Activated CD4-positive, alpha-beta T cell treated with anti-CD3 and anti-CD28 coated beads, Interleukin-2, amount 50 U/mL, for 16 hours (primary cell): ENCODE results near the gene PRKAG2.
"Not testable (repeated sequence)": the region's sequence is repeated elsewhere in the genome, so short reads cannot be mapped to it uniquely, and the experiment has no call there.

Experiments used
- DNase-seq: peaks from one replicate; pipeline ENCODE4 v3.0.0-alpha.2; 2020

PRKAG2 gene

DNA sequence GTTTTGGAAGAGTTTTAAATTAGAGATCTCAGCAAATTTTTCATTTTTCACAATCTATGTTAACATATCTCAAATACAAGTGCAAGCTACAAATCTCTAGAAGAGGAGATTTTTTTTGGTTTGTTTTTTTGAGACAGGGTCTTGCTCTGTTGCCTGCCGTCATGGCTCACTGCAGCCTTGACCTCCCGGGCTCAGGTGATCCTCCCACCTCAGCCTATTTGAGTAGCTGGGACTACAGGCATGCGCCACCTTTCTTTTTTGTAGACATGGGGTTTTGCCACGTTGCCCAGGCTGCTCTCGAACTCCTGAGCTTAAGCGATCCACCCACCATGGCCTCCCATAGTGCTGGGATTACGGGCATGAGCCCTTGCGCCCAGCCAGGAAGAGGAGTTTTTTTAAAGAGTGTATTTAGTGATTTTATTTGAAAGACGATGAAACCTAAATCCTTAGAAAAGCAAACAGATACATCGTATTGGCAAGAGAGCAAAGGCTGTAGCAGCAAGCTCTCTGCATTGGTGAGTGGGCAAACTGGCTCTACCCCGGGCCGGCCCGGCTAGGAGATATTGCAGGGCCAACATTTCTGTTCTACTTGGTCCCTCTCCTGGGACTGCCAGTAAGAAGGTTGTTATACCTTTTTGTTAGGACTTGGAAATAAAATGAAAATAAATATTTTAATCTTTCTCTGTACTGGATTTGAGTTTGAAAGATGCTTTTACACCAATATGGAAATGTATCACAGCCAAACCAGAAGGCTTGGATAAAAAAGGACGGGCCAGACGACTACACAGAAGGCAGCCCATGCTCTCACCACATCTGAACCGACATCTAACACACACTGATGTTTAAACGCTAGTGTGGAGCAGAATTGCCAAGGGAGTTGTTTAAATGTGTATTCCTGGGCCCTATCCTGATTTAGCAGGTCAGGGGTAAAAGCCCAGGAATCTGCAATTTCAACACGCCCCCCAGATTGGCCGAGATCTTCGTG is 307.7 kb downstream of the PRKAG2 start:
- DNase-seq: no peak

DNA sequence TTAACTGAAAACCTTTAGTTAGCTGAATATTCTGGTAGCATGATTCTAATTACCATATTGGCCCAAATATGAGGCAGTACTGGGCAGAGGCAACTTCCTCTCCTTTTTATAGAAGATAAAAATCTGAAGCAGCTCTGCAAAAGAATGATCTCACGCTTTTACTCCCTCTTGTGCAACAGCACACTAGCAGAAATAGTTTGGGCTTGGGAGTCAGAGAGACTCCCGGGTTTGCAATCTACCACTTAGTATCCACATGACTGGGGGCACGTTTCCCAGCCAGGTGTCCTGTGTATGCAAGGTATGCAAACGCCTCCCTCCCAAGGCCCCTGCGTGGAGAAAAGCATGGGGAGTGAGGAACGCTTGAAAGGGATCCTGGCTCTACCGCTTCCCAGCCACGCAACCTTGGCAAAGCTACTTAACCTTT is 310.0 kb downstream of the PRKAG2 start:
- no peak for DNase-seq

DNA sequence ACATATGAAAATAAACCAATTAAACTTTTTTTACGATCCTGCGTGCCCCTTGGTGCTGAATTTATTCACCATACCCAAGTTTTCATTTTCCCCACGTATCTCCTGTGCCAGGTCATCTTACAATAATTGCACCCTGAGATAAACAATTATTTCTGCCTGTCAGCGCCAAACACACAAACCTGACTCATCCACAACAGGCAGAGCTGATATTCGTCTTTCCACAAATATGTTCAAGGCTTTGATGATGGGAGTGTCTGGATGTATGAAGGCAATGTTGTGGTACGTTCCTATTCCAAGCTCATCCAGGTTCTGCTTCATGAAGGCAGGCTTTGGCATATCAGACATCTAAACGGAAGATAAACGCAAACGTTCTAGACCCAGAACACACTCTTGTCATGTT is 311.4 kb downstream of the PRKAG2 start:
- DNase-seq: no peak

DNA sequence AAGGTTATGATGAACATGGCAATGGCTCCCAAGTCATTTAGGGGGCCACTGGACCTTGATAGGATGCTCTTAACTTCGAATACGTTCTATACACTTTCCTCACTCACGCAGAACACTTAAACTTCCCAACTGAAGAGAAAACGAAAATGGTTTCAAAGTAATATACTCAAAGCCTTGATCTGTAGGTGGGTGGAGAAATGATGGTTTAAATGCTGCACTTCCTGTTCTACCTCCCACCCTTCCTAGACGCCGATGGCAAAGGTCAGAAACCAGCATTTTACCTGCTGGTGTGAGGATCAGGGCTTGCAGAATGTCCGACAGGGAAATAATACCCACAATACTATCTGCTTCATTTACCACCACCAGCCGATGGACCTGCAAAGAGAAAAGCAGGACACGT is 316.7 kb downstream of the PRKAG2 start:
- no peak for DNase-seq

DNA sequence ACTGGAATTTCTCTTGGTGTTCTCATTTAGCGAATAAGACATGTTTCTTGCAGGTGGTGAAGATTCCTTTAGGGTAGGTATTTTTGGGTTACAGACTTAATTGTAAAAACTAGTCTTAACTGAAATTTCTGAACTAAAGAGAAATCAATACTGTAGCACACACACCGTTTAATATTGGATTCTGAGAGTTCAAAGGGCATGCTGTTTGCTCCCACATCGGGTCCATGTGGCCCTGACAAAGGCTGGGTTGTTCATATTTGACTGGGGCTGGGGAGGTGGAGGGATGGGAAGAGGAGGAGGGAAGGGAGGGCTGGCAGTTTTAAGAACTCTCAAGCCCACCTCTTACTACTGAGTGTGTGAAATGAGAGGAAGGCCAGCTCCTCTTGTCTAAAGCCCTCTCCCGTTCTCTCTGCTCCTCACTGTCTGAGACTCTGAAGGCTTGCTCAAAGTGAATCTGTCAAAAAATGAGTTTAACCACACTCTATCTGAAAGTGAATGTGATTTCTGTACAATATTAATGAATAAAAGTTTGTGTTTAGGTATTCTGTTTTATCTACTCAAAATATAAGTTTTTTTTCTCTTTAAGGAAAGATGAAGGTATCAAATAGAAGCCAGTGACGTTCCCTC is 317.2 kb downstream of the PRKAG2 start:
- no peak for DNase-seq

DNA sequence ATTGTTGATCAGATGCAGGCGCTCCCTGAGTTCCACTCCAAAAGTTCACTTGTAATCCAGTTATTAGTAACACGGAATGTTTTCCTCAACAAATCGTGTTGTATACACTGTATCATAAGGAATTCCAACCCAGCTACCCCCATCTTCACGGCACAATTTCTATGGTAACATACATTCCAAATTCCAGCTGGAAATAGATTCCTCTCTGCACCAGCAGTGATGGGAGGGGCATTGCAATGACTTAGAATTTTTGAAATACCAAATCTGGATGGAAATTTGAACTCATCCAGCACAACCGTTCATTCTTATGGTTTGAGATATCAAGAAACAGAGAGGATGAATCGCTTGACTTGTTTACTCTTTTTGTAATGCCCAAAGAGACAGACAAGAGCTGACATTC is 318.3 kb downstream of the PRKAG2 start:
- DNase-seq: no peak

DNA sequence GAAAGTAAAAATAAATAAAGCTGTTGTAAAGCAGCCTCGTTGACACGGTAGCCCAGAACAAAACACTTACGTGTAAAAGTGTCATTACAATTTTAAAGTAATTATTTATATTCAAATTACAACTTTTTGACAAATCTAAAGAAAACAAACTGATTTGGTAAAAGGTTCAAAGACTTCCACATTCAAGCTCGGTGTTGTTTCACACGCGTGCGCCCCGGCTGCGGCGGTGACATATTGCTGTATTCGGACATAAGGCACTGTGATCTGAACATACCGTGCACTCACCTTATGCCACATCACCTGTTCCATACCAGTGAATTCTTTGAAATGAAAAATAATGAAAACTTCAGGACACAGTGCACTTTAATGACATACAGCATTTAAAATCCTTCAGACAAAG is 320.3 kb downstream of the PRKAG2 start:
- no peak for DNase-seq

DNA sequence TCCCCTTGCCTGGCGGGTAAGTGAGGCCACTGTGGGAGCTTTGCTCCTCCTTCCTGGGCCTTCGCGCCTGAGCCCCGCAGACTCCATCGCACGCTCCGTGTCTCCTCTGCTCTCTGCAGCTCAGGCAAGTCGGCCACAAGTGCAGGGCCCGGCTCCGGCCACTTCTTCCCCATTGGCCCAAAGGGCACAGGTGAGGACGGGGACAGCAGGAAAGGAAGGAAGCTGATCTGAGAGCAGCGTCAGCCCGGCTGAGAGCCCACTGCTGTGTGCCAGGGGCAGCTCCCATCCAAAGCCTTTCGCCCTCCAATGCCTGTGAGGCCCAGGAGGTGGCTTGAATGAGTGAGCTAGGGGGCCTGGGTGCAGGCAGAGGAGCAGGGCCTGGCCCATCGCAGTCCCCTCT is 323.6 kb downstream of the PRKAG2 start:
- no peak for DNase-seq

DNA sequence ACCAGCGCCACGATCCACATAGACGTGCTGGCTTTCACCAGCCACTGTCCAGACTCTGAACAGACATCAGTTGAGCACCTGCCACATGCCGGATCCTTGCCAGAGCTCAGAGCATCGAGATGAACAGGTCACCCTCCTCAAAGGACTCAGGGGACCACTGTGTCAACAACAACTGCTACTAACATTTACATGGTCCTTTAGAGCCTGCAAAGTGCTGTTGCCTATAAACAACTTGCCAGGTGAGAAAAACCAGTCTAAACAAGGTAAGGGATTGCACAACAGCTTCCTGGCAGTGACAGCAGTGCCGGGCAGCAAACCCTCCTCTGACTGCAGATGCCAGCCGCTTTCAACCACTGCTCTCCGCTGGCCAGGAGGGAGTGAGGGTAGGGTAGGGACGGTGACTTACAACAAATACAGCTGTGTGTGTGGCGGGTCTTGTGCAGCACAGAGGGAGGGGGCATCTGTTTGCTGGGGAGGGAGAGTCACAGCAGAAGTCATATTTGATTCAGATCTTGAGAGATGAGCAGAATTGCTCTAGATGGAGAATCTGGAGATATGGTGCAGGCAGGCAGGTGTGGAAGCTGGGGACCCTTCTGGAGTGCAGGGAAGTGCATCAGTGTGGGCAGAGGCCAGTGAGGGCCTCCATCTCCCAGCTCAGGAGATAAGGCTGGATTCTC is 324.4 kb downstream of the PRKAG2 start:
- DNase-seq: no peak

DNA sequence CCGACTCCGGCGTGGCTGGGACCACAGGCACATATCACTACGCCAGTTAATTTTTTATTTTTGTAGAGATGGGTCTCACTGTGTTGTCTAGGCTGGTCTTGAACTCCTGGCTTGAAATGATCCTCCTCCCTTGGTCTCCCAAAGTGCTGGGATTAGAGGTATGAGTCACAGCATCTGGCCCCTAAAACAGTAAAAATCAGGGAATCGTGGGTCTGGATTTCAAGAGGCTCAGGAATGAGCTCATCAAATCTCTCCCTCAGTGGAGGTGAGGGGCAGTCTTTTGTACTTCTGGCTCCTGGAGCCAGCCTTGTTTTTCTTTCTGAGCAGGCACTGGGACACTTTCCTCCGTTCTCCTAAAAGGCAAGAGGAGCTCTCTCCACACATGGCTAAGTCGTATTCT is 325.1 kb downstream of the PRKAG2 start:
- DNase-seq: no peak

DNA sequence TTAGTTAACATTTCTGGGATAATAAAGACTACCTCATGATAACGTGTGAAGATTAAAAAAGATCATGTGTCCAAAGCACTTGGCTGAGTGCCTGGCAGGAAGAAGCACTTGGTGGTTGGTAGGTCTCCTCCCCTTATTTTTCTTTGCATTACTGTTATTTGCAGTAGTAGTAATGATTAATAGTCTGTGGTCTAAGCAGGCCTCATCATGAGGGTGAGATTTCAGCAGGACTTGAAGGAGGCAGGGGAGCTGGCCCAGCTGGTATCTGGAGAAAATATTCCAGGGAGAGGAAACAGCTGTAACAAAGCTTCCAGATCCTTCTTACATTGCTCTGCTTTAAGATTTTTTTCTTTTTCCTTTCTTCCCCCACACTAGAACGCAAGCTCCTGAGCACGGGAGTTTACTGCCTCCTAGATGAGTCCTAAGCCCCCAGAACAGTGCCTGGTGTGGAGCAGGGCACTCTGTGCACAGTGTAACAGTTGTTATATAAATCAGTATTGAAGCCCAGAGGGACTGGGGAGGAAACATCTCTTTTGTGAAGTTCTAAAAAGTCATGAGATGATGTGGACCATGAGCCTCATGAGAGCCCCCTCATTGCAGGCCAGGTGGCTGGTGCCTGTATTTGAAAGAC is 326.1 kb downstream of the PRKAG2 start:
- DNase-seq: no peak

DNA sequence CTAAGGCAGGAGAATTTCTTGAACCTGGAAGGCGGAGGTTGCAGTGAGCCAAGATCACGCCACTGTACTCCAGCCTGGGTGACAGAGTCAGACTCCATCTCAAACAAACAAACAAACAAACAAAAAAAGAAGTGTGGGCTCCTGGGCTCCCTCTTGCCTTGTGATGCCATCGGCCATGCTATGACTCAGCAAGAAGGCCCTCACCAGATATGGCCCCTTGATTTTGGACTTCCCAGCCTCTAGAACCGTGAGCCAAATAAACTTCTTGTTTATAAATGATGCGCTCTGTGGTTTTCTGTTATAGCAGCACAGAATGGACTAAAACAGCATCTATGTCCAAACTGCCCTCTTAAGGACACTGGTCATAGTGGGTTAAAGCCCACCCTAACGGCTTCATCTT is 327.3 kb downstream of the PRKAG2 start:
- no peak for DNase-seq

DNA sequence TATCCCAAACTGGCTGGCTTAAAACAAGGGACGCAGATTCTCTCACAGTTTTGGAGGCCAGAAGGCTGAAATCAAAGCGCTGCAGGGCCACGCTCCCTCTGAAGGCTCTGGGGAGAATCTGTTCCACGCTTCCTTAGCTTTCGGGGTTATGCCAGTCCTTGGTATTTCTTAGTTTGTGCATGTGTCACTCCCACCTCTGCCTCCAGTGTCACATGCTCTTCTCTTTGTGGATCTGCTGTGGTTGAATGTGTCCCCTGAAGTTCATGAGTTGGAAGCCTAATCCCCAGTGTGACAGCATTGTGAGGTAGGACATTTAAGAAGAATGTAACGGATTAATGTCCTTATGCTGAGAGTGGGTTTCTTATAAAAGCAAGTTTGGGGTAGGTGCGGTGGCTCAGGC is 327.8 kb downstream of the PRKAG2 start:
- DNase-seq: no peak

DNA sequence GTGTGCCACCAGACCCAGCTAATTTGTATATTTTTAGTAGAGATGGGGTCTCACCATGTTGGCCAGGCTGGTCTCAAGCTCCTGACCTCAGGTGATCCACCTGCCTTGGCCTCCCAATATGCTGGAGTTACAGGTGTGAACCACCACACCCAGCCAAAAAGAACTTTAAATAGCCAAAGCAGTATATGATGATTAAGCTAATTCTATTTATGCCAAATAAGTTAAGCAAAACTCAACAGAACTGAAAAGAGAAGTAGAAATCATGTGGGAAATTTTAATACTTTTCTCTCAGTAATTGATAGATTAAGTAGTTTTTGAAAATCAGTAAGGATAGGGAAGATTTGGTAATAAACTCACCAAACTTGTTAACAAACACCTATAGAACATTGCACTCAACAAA is 332.7 kb downstream of the PRKAG2 start:
- no peak for DNase-seq

DNA sequence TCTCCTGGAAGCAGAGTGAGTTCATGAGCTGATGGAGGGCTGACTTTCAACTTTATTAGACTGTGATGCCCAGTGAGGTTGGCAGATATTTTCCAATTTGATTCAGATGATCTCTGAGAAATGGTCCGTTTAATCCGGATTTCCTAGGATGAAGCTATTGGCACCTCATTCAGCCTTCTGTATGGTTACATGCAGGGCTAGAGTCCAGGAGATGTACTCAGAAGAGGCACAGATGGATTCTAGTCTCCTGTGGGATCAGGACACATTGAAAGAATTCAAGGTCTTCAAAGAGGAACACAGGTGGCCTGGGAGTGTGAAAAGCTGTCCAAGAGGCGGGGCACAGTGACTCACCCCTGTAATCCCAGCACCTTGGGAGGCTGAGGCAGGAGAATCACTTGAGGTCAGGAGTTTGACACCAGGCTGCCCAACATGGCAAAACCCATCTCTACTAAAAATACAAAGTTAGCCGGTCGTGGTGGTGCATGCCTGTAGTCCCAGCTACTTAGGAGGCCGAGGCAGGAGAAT is 334.2 kb downstream of the PRKAG2 start:
- DNase-seq: no peak

DNA sequence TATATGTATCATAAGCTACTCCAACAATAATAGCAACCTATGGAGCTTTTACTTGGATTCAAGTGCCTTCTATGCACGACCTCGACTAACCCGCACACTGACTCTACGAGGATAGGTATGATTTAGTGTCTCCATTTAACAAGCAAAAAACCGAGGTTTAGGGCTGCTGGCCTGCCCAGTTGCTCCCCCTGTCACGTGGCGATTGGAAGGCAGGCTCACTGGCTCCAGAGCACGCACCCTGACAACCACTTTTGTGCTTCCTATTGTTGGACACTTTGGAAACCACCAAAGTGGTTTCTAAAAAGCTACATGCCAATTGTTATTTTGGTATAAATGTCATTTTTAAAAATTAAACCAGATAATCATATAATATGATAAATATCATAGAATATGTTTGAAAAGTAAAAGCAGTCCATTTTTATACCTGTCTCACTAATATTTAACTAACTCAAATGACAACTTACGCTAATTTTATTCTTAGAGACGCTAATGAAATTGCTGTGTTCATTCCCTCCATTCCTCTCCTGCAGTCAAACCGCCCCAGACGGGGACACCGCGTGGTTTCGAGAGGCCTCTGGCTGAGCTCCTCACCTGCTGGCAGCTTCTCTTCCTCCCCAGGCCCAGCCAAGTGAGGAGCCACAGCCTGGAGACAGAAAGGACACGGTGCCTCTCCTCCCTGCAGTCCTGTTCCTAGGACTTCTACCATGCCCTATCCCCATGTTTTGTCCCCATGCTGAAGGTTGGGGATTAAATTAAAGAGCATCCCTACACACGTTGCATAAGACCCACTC is 335.0 kb downstream of the PRKAG2 start:
- no peak for DNase-seq

DNA sequence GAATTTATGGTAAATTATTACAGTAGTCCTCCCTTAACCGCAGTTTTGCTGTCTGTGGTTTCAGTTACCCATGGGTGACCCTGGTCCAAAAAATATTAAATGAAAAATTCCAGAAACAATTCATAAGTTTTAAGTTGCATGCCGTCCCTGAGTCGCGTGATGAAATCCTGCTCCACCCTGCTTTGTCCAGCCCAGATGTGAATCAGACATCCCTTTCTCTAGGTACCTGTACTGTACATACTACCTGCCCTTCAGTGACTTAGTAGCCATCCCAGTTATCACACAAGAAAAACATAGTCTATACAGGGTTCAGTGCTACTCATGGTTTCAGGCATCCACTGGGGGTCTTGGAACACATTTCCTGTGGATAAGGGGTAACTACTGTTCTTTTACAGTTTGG is 336.8 kb downstream of the PRKAG2 start:
- no peak for DNase-seq

DNA sequence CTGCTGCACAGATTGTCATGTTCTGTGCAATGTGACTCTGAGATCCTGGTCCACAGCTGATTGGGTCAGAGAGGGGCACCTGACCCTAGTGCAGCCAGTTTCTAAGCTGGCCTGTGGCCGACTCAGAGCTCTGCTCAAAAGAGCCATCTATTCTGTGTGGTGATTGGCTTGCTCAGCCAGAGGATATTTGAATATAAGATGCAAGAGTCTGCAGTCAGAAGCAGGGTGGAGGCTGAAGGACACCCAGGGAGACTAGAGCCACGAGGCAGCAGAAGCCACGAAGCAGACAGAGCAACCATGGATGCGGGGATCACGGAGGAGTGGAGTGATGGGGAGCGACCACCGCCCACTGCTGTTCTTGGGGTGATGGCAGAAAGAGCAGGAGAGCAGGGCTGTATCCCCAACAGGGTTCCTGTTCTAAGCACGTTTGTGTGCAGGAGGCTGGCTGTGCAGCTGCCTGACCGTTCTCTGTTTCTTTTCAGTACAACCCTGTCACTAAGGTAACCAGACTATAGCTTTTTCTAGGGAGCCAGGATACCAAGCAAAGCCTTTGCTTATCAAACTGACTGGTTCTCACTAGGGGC is 337.7 kb downstream of the PRKAG2 start:
- DNase-seq: no peak

DNA sequence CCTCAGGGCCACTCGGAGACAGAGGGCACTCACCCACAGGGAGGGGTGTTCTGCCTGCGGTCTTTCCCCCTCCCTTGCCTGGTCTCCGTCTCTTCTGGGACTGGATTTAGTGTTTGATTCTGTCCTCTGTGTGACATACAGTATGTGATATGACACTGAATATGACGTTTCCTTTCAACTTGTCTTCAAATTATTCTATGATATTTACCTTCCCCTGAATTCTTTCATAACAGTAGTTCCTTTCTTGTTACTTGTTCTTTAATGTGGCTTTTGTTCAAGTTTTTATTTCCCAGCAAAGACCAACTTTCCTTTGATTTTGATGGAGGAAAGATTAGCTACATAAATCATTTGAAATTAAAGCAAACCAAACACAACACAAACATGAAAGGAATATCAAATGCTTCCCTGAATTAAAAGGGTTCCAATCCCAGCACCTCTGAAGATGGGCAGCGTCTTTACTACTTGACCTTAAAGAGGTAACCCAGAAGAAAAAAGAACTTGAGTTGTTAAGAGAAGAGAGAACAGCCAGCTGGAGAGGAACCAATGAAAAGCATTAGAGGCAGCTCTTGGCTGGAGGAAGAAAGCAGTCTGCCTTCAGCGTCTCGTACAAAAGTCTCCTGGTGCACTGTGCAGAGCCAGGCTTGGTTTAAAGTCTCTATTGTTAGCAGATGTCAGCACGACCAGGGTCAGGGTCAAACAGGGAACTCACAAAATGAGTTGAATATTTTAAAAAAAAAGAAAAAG is 338.9 kb downstream of the PRKAG2 start:
- DNase-seq: no peak

DNA sequence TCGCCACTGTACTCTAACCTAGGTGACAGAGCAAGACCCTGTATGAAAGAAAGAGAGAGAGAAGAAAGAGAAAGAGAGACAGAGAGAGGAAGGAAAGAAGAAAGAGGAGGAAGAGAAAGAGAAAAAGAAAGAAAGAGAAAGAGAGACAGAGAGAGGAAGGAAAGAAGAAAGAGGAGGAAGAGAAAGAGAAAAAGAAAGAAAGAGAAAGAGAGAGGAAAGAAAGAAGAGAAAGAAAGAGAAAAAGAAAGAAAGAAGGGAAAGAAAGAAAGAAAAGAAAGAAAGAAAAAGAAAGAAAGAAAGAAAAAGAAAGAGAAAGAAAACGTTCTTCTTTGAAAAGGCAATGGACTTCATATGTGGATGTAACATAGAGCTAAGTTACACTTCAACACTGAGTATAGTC is 340.7 kb downstream of the PRKAG2 start:
- DNase-seq: not testable (repeated sequence)

DNA sequence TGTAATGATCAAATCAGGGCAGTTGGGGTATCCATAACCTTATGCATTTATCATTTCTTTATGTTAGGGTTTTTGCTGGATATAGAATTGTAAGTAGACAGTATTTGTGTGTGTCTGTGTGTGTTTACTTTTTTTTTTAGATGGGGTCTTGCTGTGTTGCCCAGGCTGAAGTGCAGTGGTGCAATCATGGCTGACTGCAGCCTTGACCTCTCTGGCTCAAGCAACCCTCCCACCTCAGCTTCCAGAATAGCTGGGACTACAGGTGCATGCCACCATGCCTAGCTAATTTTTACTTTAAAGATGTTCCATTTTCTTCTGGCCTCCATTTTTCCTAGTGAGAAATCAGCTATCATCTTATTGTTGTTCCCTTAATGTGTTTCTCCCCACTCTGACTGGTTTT is 347.1 kb downstream of the PRKAG2 start:
- no peak for DNase-seq
